ENCODE results near the gene GPR156. TPM values are rescaled to one million over a fixed set of nuclear protein-coding genes. Genes with fewer than 3 reads are reported as not detected.

The GPR156 gene
- total RNA-seq, 1 donor from 2014 or later = 11.7 TPM

DNA sequence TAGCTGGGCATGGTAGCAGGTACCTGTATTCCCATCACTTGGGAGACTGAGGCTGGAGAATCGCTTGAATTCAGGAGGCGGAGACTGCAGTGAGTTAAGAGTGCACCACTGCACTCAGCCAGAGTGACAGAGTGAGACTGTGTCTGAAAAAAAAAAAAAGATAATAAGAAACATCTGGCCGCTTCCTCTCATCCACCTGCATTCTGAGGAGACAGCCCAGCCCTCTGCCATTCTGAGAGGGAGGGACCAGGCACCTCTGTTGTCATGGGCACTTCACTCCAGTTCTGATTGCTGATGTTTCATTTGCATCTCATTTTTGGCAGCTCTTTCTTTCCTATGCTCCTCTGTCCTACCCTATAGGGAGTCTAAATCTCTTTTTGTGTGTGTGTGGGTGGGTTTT, 154.4 kb downstream of the GPR156 start:
- Mint-ChIP-seq H3K27ac (no peak overlapping the region), H3K9me3 (no peaks in the 10 kb centered on the region), H3K4me1 (no peaks in the 10 kb centered on the region), H3K4me3 (no peak overlapping the region), H3K27me3 (ENCODE audit: low read depth) (no peaks in the 10 kb centered on the region), H3K36me3 (no peaks in the 10 kb centered on the region)
- DNase-seq (ENCODE audit: low spot score in 2 of 2, unreplicated experiment in 2 of 2) = no peak
- TF ChIP-seq, protein P1, sequence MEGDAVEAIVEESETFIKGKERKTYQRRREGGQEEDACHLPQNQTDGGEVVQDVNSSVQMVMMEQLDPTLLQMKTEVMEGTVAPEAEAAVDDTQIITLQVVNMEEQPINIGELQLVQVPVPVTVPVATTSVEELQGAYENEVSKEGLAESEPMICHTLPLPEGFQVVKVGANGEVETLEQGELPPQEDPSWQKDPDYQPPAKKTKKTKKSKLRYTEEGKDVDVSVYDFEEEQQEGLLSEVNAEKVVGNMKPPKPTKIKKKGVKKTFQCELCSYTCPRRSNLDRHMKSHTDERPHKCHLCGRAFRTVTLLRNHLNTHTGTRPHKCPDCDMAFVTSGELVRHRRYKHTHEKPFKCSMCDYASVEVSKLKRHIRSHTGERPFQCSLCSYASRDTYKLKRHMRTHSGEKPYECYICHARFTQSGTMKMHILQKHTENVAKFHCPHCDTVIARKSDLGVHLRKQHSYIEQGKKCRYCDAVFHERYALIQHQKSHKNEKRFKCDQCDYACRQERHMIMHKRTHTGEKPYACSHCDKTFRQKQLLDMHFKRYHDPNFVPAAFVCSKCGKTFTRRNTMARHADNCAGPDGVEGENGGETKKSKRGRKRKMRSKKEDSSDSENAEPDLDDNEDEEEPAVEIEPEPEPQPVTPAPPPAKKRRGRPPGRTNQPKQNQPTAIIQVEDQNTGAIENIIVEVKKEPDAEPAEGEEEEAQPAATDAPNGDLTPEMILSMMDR (IDR thresholded peaks at IDR 0.05; ENCODE audit: unreplicated experiment) = no peak

DNA sequence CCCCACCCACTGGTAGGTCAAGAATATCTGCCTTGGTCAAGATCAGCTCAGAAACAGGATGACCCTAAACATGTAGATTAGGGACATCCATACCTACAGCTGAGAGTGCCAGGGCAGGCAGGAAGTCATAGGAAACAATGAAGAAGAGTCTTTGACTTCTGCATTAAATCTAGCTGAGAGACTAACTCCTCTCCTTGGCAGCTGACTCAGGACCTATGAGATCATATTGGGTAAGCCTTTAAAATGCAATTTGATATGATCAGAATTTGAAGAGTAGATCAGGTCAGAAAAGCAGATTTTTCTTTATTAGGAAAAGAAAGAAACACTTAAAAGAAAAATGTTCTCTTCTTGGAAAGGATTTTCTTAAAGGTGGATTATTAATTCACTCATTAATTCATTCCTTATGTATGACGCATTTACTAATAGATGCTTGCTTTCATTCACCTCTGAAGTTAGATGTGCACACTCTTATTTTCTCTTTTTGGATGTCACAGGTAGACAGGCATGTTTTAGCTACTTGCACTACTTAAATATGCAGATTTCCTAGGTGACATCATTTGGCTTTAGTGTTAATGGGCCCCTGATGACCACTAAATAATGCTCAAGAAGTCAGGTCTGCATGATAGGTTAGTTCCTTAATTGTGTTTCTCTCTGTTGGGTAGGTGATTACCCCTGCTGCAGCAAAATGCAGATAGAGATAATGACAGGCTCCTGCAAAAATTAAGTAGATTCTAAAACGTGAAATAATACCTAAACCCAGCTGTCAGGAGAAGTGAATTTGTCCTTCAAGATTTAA, 155.1 kb downstream of the GPR156 start:
- H3K27ac Mint-ChIP-seq = no peak overlapping the region
- H3K36me3 Mint-ChIP-seq = no peaks in the 10 kb centered on the region
- H3K4me3 Mint-ChIP-seq = no peak overlapping the region
- no peaks in the 10 kb centered on the region for H3K27me3 Mint-ChIP-seq (ENCODE audit: low read depth)
- no peak for DNase-seq (ENCODE audit: low spot score in 2 of 2, unreplicated experiment in 2 of 2)
- TF ChIP-seq, protein P1 (IDR thresholded peaks at IDR 0.05; ENCODE audit: unreplicated experiment) = no peak
- no peaks in the 10 kb centered on the region for H3K4me1 Mint-ChIP-seq
- H3K9me3 Mint-ChIP-seq = no peaks in the 10 kb centered on the region

DNA sequence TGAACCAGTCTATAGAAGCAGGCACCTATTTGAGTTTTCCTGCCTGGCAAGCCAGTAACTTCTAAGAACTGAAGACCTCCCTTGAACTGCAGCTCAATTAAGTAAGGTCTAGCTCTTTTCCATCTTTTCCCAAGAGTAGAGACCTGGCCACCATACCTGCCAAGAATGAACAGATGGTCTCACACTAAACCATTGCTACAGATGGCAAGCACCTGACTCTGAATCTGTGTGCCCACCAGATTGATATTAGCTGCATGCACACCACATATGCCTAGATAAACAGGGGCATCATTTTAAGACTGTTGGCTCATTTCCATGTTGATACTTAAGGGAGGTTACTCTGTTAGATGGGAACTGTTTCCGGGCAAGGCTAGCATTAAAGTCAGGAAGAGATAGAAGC, 156.0 kb downstream of the GPR156 start:
- Mint-ChIP-seq H3K27me3 (ENCODE audit: low read depth) (no peaks in the 10 kb centered on the region), H3K4me1 (no peaks in the 10 kb centered on the region), H3K9me3 (no peaks in the 10 kb centered on the region), H3K36me3 (no peaks in the 10 kb centered on the region), H3K27ac (no peak overlapping the region), H3K4me3 (no peak overlapping the region)
- TF ChIP-seq, protein P1 (IDR thresholded peaks at IDR 0.05; ENCODE audit: unreplicated experiment) = no peak
- no peak for DNase-seq (ENCODE audit: low spot score in 2 of 2, unreplicated experiment in 2 of 2)

DNA sequence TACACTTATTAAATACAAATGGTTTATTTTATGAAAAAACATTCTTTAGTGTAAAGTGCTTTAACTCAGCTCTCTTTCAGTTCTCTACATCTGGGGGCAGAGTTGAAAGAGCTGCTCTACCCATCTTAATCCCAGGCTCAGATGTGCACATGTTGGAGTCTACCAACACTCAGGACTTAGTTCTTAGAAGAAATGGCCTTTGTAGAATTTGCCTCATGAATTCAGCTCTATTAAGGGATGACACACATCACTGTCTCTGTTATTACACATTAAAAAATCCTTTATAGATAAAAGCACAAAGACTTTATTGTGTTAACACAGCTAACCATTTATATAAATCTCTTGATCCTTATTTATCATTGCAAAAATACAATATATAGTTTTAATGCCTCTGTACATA, 159.0 kb downstream of the GPR156 start:
- DNase-seq (ENCODE audit: low spot score in 2 of 2, unreplicated experiment in 2 of 2) = no peak
- no peak overlapping the region for H3K4me3 Mint-ChIP-seq
- no peak overlapping the region for H3K27ac Mint-ChIP-seq
- peaks cover 10% of the 10 kb centered on the region for H3K9me3 Mint-ChIP-seq
- H3K4me1 Mint-ChIP-seq = no peaks in the 10 kb centered on the region
- H3K27me3 Mint-ChIP-seq (ENCODE audit: low read depth) = no peaks in the 10 kb centered on the region
- H3K36me3 Mint-ChIP-seq = peaks cover 2% of the 10 kb centered on the region
- TF ChIP-seq, protein P1 (IDR thresholded peaks at IDR 0.05; ENCODE audit: unreplicated experiment) = no peak

DNA sequence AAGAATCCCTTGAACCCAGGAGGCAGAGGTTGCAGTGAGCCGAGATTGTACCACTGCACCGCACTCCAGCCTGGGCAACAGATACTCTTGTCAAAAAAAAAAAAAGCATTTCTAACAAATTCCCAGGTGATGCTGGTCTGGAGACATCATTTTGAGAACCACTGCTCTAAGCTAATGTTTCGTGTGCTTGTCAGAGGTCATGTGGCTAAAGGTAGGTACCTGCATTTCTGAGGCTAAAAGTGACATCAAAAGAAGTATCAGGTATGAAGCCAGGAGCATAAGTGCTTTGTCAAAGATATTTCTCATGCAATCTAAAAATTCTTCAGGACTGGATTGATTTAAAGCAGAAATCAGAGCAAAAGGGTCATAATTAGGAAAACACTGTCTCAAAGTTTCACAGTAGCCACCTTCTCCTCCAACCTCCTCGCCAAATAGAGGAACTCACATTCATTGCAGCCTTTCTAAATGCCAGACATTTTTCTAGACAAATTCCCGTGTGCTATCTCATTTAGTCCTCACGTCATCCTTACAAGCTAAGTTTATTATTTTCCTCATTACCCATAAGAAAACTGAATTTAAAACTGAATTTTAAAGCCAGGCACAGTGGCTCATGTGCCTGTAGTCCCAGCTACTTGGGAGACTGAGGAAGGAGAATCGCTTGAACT, 165.0 kb downstream of the GPR156 start:
- peaks cover 10% of the 10 kb centered on the region for H3K36me3 Mint-ChIP-seq
- H3K4me3 Mint-ChIP-seq = no peak overlapping the region
- TF ChIP-seq, protein P1 (IDR thresholded peaks at IDR 0.05; ENCODE audit: unreplicated experiment) = no peak
- peaks cover 23% of the 10 kb centered on the region for H3K9me3 Mint-ChIP-seq
- H3K27ac Mint-ChIP-seq = no peak overlapping the region
- no peak for DNase-seq (ENCODE audit: low spot score in 2 of 2, unreplicated experiment in 2 of 2)
- no peaks in the 10 kb centered on the region for H3K27me3 Mint-ChIP-seq (ENCODE audit: low read depth)
- H3K4me1 Mint-ChIP-seq = no peaks in the 10 kb centered on the region

Other genes starting within 250 kb of the GPR156 start
- gene GSK3B, start 190.8 kb downstream of the GPR156 start, total RNA-seq = 65.4 to 72.8 TPM (median 72.4 TPM) in 3 replicates
- gene LRRC58, start 64.1 kb upstream of the GPR156 start, total RNA-seq = 18.6 to 19.0 TPM (median 18.7 TPM) in 3 replicates
- gene FSTL1, start 165.8 kb upstream of the GPR156 start, total RNA-seq = 734 to 772 TPM (median 749 TPM) in 3 replicates

Data from mesothelial cell of epicardium (in vitro differentiated cells).